IMR-90 (cell line): ENCODE data around the gene PCED1B. TPM values are rescaled to one million over a fixed set of nuclear protein-coding genes. Genes with fewer than 3 reads are reported as not detected.

Source experiments
- ATAC-seq: fragments of 200-7000 bp; cut with Tn5 transposase; 2 replicates; pipeline ENCODE4 v1.9.1; 2020; ENCODE audit warnings: low read depth, mild to moderate bottlenecking, moderate library complexity
- BruUV-seq: library from RNA; stranded (reverse); fragments of 400-500 nt; replicated peaks from 2 replicates; lab custom pipeline; 2021; lab: Mats Ljungman, UMichigan
- CTCF ChIA-PET: fragments of 300-600 bp; formaldehyde crosslinking; extraction: SDS; loops from one replicate; lab custom pipeline; 2021; ENCODE audit warnings: antibody characterized with exemption; lab: Yijun Ruan, JAX
- POLR2A ChIA-PET: fragments of 300-600 bp; sonication (Branson Sonifier 250); formaldehyde crosslinking; loops from one replicate; lab custom pipeline; 2022; ENCODE audit warnings: antibody characterized with exemption; ENCODE audit not compliant: unreplicated experiment; lab: Charles Lee
- DNase-seq: peaks from one replicate; pipeline ENCODE4 v3.0.0; 2013
- H2AFZ ChIP-seq: replicated peaks from 2 replicates; pipeline ENCODE3; 2013; ENCODE audit warnings: low read length, mild to moderate bottlenecking; ENCODE audit not compliant: poor library complexity
- H2AK5ac ChIP-seq: 2 replicates; pipeline ENCODE4 v1.6.1; 2013; ENCODE audit warnings: low read depth, low read length, inconsistent platforms
- H2AK9ac ChIP-seq: replicated peaks from 2 replicates; pipeline ENCODE3; 2013; ENCODE audit warnings: mild to moderate bottlenecking, low read depth, low read length, moderate library complexity; ENCODE audit not compliant: poor library complexity
- H2BK120ac ChIP-seq: 2 replicates; pipeline ENCODE4 v1.6.1; 2013; ENCODE audit warnings: low read depth, low read length, inconsistent platforms
- H2BK15ac ChIP-seq: 3 replicates; pipeline ENCODE4 v1.6.1; 2013; ENCODE audit warnings: low read depth, low read length, inconsistent platforms
- H2BK20ac ChIP-seq: 2 replicates; pipeline ENCODE4 v1.6.1; 2013; ENCODE audit warnings: low read depth, mild to moderate bottlenecking, inconsistent platforms, low read length, moderate library complexity
- H2BK5ac ChIP-seq: 2 replicates; pipeline ENCODE4 v1.6.1; 2013; ENCODE audit warnings: mild to moderate bottlenecking, low read depth, low read length, inconsistent platforms; ENCODE audit not compliant: poor library complexity, severe bottlenecking
- H3K14ac ChIP-seq: replicated peaks from 2 replicates; pipeline ENCODE4 v1.6.1; 2013; ENCODE audit warnings: low read depth, low read length, inconsistent platforms
- H3K18ac ChIP-seq: 2 replicates; pipeline ENCODE4 v1.6.1; 2013; ENCODE audit warnings: low read depth, low read length, control low read depth
- H3K23ac ChIP-seq: 2 replicates; pipeline ENCODE4 v1.6.1; 2013; ENCODE audit warnings: low read depth, low read length, inconsistent platforms
- H3K27ac ChIP-seq: 2 replicates; pipeline ENCODE4 v1.5.1; 2013; ENCODE audit warnings: mild to moderate bottlenecking, control low read depth, low read length; ENCODE audit not compliant: insufficient read depth
- H3K27me3 ChIP-seq: 2 replicates; pipeline ENCODE4 v1.6.1; 2013; ENCODE audit warnings: low read length; ENCODE audit not compliant: control insufficient read depth, insufficient read depth
- H3K36me3 ChIP-seq: 2 replicates; pipeline ENCODE4 v1.6.1; 2013; ENCODE audit warnings: low read length, mixed read lengths; ENCODE audit not compliant: control insufficient read depth, insufficient read depth
- H3K4ac ChIP-seq: 2 replicates; pipeline ENCODE4 v1.6.1; 2013; ENCODE audit warnings: low read depth, low read length, inconsistent platforms
- H3K4me1 ChIP-seq: 2 replicates; pipeline ENCODE4 v1.6.1; 2013; ENCODE audit warnings: low read length, mixed read lengths; ENCODE audit not compliant: control insufficient read depth, insufficient read depth
- H3K4me2 ChIP-seq: 2 replicates; pipeline ENCODE4 v1.6.1; 2013; ENCODE audit warnings: low read depth, mild to moderate bottlenecking, control low read depth, low read length, moderate library complexity
- H3K4me3 ChIP-seq: 2 replicates; pipeline ENCODE4 v1.5.1; 2013; ENCODE audit warnings: low read depth, mild to moderate bottlenecking, control low read depth, low read length, moderate library complexity; ENCODE audit not compliant: insufficient read depth
- H3K56ac ChIP-seq: 2 replicates; pipeline ENCODE4 v1.6.1; 2013; ENCODE audit warnings: low read length, inconsistent platforms; ENCODE audit not compliant: insufficient read depth; ENCODE audit errors: extremely low read depth
- H3K79me1 ChIP-seq, 2 experiments: 2 replicates each; pipeline ENCODE4 v1.6.1; 2013; ENCODE audit warnings: low read length in 2 of 2, inconsistent platforms in 1 of 2, low read depth in 1 of 2
- H3K9ac ChIP-seq: 2 replicates; pipeline ENCODE4 v1.6.1; 2013; ENCODE audit warnings: low read depth, low read length, control low read depth
- H3K9me1 ChIP-seq: 2 replicates; pipeline ENCODE4 v1.6.1; 2013; ENCODE audit warnings: low read length, inconsistent platforms; ENCODE audit not compliant: insufficient read depth
- H3K9me3 ChIP-seq: 2 replicates; pipeline ENCODE4 v1.6.1; 2013; ENCODE audit warnings: low read length; ENCODE audit not compliant: control insufficient read depth, insufficient read depth
- H4K20me1 ChIP-seq: 2 replicates; pipeline ENCODE4 v1.6.1; 2013; ENCODE audit warnings: low read length, inconsistent platforms; ENCODE audit not compliant: insufficient read depth
- H4K5ac ChIP-seq: 2 replicates; pipeline ENCODE4 v1.6.1; 2013; ENCODE audit warnings: mild to moderate bottlenecking, low read depth, low read length, control low read depth
- H4K8ac ChIP-seq, 2 experiments: 2 replicates each; pipeline ENCODE4 v1.6.1; 2013; ENCODE audit warnings: low read depth in 2 of 2, low read length in 2 of 2, control low read depth in 1 of 2, inconsistent platforms in 1 of 2
- H4K91ac ChIP-seq: 2 replicates; pipeline ENCODE4 v1.6.1; 2013; ENCODE audit warnings: low read depth, low read length, inconsistent platforms; ENCODE audit not compliant: insufficient read depth
- BHLHE40 ChIP-seq: fragments of 150-350 bp; IDR thresholded peaks from 2 replicates; pipeline ENCODE4 v1.6.1; 2016; ENCODE audit warnings: mild to moderate bottlenecking, low read depth, low read length
- CEBPB ChIP-seq: IDR thresholded peaks from 2 replicates; pipeline ENCODE4 v1.6.1; 2012; ENCODE audit warnings: low read depth, low read length, improper control_type of control experiment
- CHD1 ChIP-seq: IDR thresholded peaks from 2 replicates; pipeline ENCODE4 v1.6.1; 2012; ENCODE audit warnings: low read depth, low read length, improper control_type of control experiment
- FOS ChIP-seq: fragments of 150-350 bp; IDR thresholded peaks from 2 replicates; pipeline ENCODE4 v1.6.1; 2016; ENCODE audit warnings: low read depth, low read length
- MAFK ChIP-seq: IDR thresholded peaks from 2 replicates; pipeline ENCODE4 v1.6.1; 2012; ENCODE audit warnings: low read depth, low read length, improper control_type of control experiment
- MAZ ChIP-seq: IDR thresholded peaks from 2 replicates; pipeline ENCODE4 v1.6.1; 2012; ENCODE audit warnings: low read depth, mild to moderate bottlenecking, low read length, improper control_type of control experiment, moderate library complexity, borderline replicate concordance
- MXI1 ChIP-seq: IDR thresholded peaks from 2 replicates; pipeline ENCODE4 v1.6.1; 2012; ENCODE audit warnings: low read depth, mild to moderate bottlenecking, low read length, moderate library complexity, borderline replicate concordance
- NFE2L2 ChIP-seq: fragments of 150-350 bp; IDR thresholded peaks from 2 replicates; pipeline ENCODE4 v1.6.1; 2016; ENCODE audit warnings: low read depth, mild to moderate bottlenecking, low read length
- POLR2A ChIP-seq: IDR thresholded peaks from 2 replicates; pipeline ENCODE4 v1.6.1; 2012; ENCODE audit warnings: mild to moderate bottlenecking, low read depth, low read length
- RAD21 ChIP-seq: IDR thresholded peaks from 2 replicates; pipeline ENCODE4 v1.6.1; 2012; ENCODE audit warnings: low read length, improper control_type of control experiment
- RCOR1 ChIP-seq: IDR thresholded peaks from 2 replicates; pipeline ENCODE4 v1.6.1; 2012; ENCODE audit warnings: mild to moderate bottlenecking, low read length, improper control_type of control experiment; ENCODE audit not compliant: insufficient replicate concordance
- RFX5 ChIP-seq: IDR thresholded peaks from 2 replicates; pipeline ENCODE4 v1.8.0; 2012; ENCODE audit warnings: low read depth, mild to moderate bottlenecking, low read length, moderate library complexity
- SMC3 ChIP-seq: fragments of 150-350 bp; IDR thresholded peaks from 2 replicates; pipeline ENCODE4 v1.6.1; 2016; ENCODE audit warnings: low read depth, mild to moderate bottlenecking, antibody characterized with exemption, low read length, moderate library complexity
- whole genome bisulfite sequencing, 2 experiments: methylation state at CpG; one replicate each; pipeline versions ENCODE4 v1.1.5 to v1.1.7; 2013; ENCODE audit warnings: missing lambda C conversion rate in 2 of 2; ENCODE audit not compliant: insufficient read length in 1 of 2; ENCODE audit errors: extremely low coverage in 2 of 2; 5-methylcytosine and 5-hydroxymethylcytosine counted together
- dilution Hi-C: fragments of 300-500 bp; cut with HindIII; formaldehyde crosslinking; loops from one replicate; pipeline ENCODE4 v1.14.3; 2018; ENCODE audit warnings: low sequenced_read_pairs; ENCODE audit not compliant: unreplicated experiment
- in situ Hi-C: fragments of 300-500 bp; cut with MboI; formaldehyde crosslinking; loops from 3 replicates; pipeline ENCODE4 v1.14.3; 2019; ENCODE audit warnings: low sequenced_read_pairs, inconsistent platforms, mixed read lengths
- intact Hi-C: fragments of 100-400 bp; cut with micrococcal nuclease; formaldehyde crosslinking; loops from 2 replicates; pipeline ENCODE4 v1.10.0; 2022
- polyA plus RNA-seq, 3 experiments: library from polyadenylated mRNA; depleted of rRNA; stranded (reverse); fragments of >200 nt; gene quantifications; 2 replicates each; pipeline ENCODE4 v1.2.3, GENCODE V29; 2012; ENCODE audit warnings: low replicate concordance in 1 of 3
- total RNA-seq: library from RNA; depleted of rRNA; stranded (reverse); fragments of >200 nt; gene quantifications from 2 replicates; pipeline ENCODE4 v1.2.3, GENCODE V29; 2012
- TF ChIP-seq, protein P1 (sequence below): conservative IDR thresholded peaks from 2 replicates; pipeline ENCODE4 v1.5.1; 2012; ENCODE audit warnings: mild to moderate bottlenecking, low read depth, low read length, improper control_type of control experiment
- TF ChIP-seq, protein P2 (sequence below): fragments of 150-350 bp; IDR thresholded peaks from 2 replicates; pipeline ENCODE4 v1.6.1; 2016; ENCODE audit warnings: low read depth, mild to moderate bottlenecking, low read length, moderate library complexity, borderline replicate concordance
- TF ChIP-seq, protein P3 (sequence below): fragments of 150-350 bp; IDR thresholded peaks from 2 replicates; pipeline ENCODE4 v1.6.1; 2017; ENCODE audit warnings: mild to moderate bottlenecking, antibody characterized with exemption, low read length, low read depth

PCED1B gene
- total and polyA plus RNA-seq, 2 of the 4 experiments (the other 2 are of a cell fraction) = 0.36 to 2.6 TPM

DNA sequence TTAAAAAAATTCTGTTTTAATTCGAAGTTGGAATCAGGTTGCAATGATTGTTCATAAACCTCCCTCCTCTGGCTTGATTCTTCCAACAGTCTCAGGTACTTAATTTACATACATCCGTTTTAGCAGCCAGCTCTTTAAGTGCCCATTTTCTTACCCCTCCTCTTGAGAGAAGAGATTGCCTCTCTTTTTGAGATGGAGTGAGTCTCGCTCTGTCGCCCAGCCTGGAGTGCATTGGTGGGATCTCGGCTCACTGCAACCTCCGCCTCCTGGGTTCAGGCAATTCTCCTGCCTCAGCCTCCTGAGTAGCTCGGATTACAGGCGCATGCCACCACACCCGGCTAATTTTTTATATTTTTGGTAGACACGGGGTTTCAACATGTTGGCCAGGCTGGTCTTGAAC is 146.8 kb downstream of the PCED1B start:
- no peak for TF ChIP-seq FOS
- TF ChIP-seq, protein P1, sequence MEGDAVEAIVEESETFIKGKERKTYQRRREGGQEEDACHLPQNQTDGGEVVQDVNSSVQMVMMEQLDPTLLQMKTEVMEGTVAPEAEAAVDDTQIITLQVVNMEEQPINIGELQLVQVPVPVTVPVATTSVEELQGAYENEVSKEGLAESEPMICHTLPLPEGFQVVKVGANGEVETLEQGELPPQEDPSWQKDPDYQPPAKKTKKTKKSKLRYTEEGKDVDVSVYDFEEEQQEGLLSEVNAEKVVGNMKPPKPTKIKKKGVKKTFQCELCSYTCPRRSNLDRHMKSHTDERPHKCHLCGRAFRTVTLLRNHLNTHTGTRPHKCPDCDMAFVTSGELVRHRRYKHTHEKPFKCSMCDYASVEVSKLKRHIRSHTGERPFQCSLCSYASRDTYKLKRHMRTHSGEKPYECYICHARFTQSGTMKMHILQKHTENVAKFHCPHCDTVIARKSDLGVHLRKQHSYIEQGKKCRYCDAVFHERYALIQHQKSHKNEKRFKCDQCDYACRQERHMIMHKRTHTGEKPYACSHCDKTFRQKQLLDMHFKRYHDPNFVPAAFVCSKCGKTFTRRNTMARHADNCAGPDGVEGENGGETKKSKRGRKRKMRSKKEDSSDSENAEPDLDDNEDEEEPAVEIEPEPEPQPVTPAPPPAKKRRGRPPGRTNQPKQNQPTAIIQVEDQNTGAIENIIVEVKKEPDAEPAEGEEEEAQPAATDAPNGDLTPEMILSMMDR = no peak
- no peak for TF ChIP-seq BHLHE40
- no peak for TF ChIP-seq POLR2A
- no peak for TF ChIP-seq MXI1
- no peak for TF ChIP-seq NFE2L2
- TF ChIP-seq RAD21 = no peak
- TF ChIP-seq MAZ = no peak
- TF ChIP-seq, protein P2, sequence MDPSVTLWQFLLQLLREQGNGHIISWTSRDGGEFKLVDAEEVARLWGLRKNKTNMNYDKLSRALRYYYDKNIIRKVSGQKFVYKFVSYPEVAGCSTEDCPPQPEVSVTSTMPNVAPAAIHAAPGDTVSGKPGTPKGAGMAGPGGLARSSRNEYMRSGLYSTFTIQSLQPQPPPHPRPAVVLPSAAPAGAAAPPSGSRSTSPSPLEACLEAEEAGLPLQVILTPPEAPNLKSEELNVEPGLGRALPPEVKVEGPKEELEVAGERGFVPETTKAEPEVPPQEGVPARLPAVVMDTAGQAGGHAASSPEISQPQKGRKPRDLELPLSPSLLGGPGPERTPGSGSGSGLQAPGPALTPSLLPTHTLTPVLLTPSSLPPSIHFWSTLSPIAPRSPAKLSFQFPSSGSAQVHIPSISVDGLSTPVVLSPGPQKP = no peak
- TF ChIP-seq, protein P3, sequence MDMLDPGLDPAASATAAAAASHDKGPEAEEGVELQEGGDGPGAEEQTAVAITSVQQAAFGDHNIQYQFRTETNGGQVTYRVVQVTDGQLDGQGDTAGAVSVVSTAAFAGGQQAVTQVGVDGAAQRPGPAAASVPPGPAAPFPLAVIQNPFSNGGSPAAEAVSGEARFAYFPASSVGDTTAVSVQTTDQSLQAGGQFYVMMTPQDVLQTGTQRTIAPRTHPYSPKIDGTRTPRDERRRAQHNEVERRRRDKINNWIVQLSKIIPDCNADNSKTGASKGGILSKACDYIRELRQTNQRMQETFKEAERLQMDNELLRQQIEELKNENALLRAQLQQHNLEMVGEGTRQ = no peak
- no peak for TF ChIP-seq RCOR1
- no peak for TF ChIP-seq MAFK
- TF ChIP-seq SMC3 = no peak
- no peak for TF ChIP-seq CEBPB
- no peak for TF ChIP-seq RFX5
- no peak for TF ChIP-seq CHD1
- H3K27ac ChIP-seq = no peak overlapping the region
- H3K9me3 ChIP-seq = no peaks in the 10 kb centered on the region
- no peak overlapping the region for H4K8ac ChIP-seq
- no peak overlapping the region for H4K5ac ChIP-seq
- BruUV-seq = no TSS peak
- H4K91ac ChIP-seq = no peak overlapping the region
- no peaks in the 10 kb centered on the region for H4K20me1 ChIP-seq
- dilution Hi-C loops = no loop called here
- no peak overlapping the region for H2BK5ac ChIP-seq
- no peak overlapping the region for H3K9ac ChIP-seq
- H2AK5ac ChIP-seq = no peak overlapping the region
- no peaks in the 10 kb centered on the region for H3K27me3 ChIP-seq
- 89% methylated on average over 5 of the region's 10 CpGs; no CpG with 5 or more reads in 1 of the 2 experiments for WGBS, 2 experiments
- no peaks in the 10 kb centered on the region for H3K36me3 ChIP-seq
- in situ Hi-C loops = no loop called here
- H3K4me1 ChIP-seq = peaks cover 11% of the 10 kb centered on the region
- ATAC-seq (no peak), DNase-seq (no peak)
- no peak overlapping the region for H2BK15ac ChIP-seq
- intact Hi-C loops = no loop called here
- no peaks in the 10 kb centered on the region for H3K79me1 ChIP-seq
- H3K9me1 ChIP-seq = no peaks in the 10 kb centered on the region
- no peak overlapping the region for H3K56ac ChIP-seq
- H3K23ac ChIP-seq = no peak overlapping the region
- no peak overlapping the region for H2BK120ac ChIP-seq
- H2AK9ac ChIP-seq = no peak overlapping the region
- no peak overlapping the region for H2AFZ ChIP-seq
- no peak overlapping the region for H3K4me3 ChIP-seq
- ChIA-PET CTCF (interaction anchor here (0.8 kb wide), 1 partner anchor 8 kb away, joined by 3 read pairs; no protein-coding TSS in a partner anchor), POLR2A (no interaction called here)
- no peak overlapping the region for H3K18ac ChIP-seq
- no peak overlapping the region for H3K4ac ChIP-seq
- no peak overlapping the region for H3K4me2 ChIP-seq
- no peak overlapping the region; the same call in 1 of the 2 replicates for H3K14ac ChIP-seq
- no peak overlapping the region for H2BK20ac ChIP-seq
